Gastrocnemius medialis (tissue), 4 donors: ENCODE measurements around the gene ADD1.

Source experiments
- CTCF ChIP-seq, 5 experiments: fragments of 450-650 bp in 3 of 5; fragments of 200-600 bp in 2 of 5; sonication (generic) in 2 of 5; IDR thresholded peaks in 4 of 5; conservative IDR thresholded peaks in 1 of 5; 1 replicate in 4 of 5; 2 replicates in 1 of 5; pipeline ENCODE4 v1.5.1; 2016 to 2019; ENCODE audit warnings: antibody characterized with exemption in 5 of 5, mild to moderate bottlenecking in 3 of 5, moderate library complexity in 3 of 5
- POLR2A ChIP-seq, 2 donors: fragments of 450-650 bp; IDR thresholded peaks; one replicate each; pipeline ENCODE4 v1.6.1; 2017; ENCODE audit warnings: antibody characterized with exemption in 2 of 2, mild to moderate bottlenecking in 2 of 2, moderate library complexity in 2 of 2

GRCh38 chr4:2906218-2906617 lies 62.6 kb downstream of the ADD1 start:
- TF ChIP-seq POLR2A (IDR thresholded peaks at IDR 0.05): no peak
- TF ChIP-seq CTCF (IDR thresholded peaks at IDR 0.05 in 4 of 5, conservative IDR thresholded peaks at IDR 0.05 in 1 of 5): no peak
